Type B pancreatic cell (in vitro differentiated cells): ENCODE measurements around the gene C11orf98. TPM values are rescaled to one million over a fixed set of nuclear protein-coding genes. Genes with fewer than 3 reads are reported as not detected.

Source experiments
- DNase-seq: peaks from one replicate; pipeline ENCODE4 v3.0.0; 2021; ENCODE audit warnings: mixed read lengths; ENCODE audit not compliant: unreplicated experiment; ENCODE audit errors: extremely low spot score
- H3K27ac Mint-ChIP-seq: 2 replicates; pipeline ENCODE4 v1.8.0; 2021; ENCODE audit warnings: mild to moderate bottlenecking, mixed read lengths
- H3K27me3 Mint-ChIP-seq: 2 replicates; pipeline ENCODE4 v1.8.0; 2021; ENCODE audit warnings: mixed read lengths
- H3K36me3 Mint-ChIP-seq: 2 replicates; pipeline ENCODE4 v1.8.0; 2021; ENCODE audit warnings: mixed read lengths
- H3K4me1 Mint-ChIP-seq: one replicate; pipeline ENCODE4 v1.8.0; 2021; ENCODE audit warnings: mixed read lengths; ENCODE audit not compliant: unreplicated experiment
- H3K4me3 Mint-ChIP-seq: 2 replicates; pipeline ENCODE4 v1.8.0; 2021; ENCODE audit warnings: mild to moderate bottlenecking, mixed read lengths
- H3K9me3 Mint-ChIP-seq: 2 replicates; pipeline ENCODE4 v1.8.0; 2021; ENCODE audit warnings: mixed read lengths
- total RNA-seq: library from RNA; stranded (reverse); gene quantifications from 2 replicates; pipeline ENCODE4 v1.2.1, GENCODE V29; 2021; ENCODE audit warnings: low replicate concordance
- TF ChIP-seq, protein P1 (sequence below): fragments of 200-600 bp; sonication (generic); conservative IDR thresholded peaks from 2 replicates; pipeline ENCODE4 v1.5.0; 2021; ENCODE audit warnings: antibody characterized with exemption, mild to moderate bottlenecking

Gene C11orf98
- total RNA-seq, 1 donor from 2014 or later, result 69.2 TPM

- Mint-ChIP-seq H3K27me3 (no peaks in the 10 kb centered on the region), H3K36me3 (peaks cover 14% of the 10 kb centered on the region), H3K4me3 (peak overlapping the region; percentile 100), H3K27ac (peak overlapping the region; percentile 95), H3K4me1 (peaks cover 28% of the 10 kb centered on the region), H3K9me3 (no peaks in the 10 kb centered on the region)
- TF ChIP-seq, protein P1, sequence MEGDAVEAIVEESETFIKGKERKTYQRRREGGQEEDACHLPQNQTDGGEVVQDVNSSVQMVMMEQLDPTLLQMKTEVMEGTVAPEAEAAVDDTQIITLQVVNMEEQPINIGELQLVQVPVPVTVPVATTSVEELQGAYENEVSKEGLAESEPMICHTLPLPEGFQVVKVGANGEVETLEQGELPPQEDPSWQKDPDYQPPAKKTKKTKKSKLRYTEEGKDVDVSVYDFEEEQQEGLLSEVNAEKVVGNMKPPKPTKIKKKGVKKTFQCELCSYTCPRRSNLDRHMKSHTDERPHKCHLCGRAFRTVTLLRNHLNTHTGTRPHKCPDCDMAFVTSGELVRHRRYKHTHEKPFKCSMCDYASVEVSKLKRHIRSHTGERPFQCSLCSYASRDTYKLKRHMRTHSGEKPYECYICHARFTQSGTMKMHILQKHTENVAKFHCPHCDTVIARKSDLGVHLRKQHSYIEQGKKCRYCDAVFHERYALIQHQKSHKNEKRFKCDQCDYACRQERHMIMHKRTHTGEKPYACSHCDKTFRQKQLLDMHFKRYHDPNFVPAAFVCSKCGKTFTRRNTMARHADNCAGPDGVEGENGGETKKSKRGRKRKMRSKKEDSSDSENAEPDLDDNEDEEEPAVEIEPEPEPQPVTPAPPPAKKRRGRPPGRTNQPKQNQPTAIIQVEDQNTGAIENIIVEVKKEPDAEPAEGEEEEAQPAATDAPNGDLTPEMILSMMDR, result no peak
- no peak for DNase-seq
These were observed 8.2 kb upstream of the C11orf98 start for GRCh38 chr11:62673196-62673525.

DNA sequence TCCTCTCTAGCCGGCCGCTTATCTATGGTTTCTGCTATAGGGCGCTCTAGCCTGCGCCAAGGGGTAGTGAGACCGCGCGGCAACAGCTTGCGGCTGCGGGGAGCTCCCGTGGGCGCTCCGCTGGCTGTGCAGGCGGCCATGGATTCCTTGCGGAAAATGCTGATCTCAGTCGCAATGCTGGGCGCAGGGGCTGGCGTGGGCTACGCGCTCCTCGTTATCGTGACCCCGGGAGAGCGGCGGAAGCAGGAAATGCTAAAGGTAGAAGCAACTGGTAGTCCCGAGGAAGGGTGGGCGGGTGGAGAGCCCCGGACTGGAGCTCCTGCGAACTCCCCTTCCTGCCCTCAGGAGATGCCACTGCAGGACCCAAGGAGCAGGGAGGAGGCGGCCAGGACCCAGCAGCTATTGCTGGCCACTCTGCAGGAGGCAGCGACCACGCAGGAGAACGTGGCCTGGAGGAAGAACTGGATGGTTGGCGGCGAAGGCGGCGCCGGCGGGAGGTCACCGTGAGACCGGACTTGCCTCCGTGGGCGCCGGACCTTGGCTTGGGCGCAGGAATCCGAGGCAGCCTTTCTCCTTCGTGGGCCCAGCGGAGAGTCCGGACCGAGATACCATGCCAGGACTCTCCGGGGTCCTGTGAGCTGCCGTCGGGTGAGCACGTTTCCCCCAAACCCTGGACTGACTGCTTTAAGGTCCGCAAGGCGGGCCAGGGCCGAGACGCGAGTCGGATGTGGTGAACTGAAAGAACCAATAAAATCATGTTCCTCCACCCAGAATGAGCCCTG, 6.8 kb upstream of the C11orf98 start, which contains the start of the genes LBHD1 and UQCC3:
Gene LBHD1, minus strand, starts transcription at position 660 of the 782 bp plus-strand sequence. CDS start 2,236 bp downstream, outside the sequence.
Gene UQCC3, plus strand, starts transcription at position 66 of the 782 bp plus-strand sequence. Its CDS starts 73 bp downstream, at position 139.
- peaks cover 22% of the 10 kb centered on the region for H3K4me1 Mint-ChIP-seq
- TF ChIP-seq, protein P1, result no peak
- H3K36me3 Mint-ChIP-seq, result peaks cover 9% of the 10 kb centered on the region
- DNase-seq, result no peak
- peak within 1 kb of the TSS; percentile 95 for H3K27ac Mint-ChIP-seq
- H3K9me3 Mint-ChIP-seq, result no peaks in the 10 kb centered on the region
- H3K4me3 Mint-ChIP-seq, result peak within 1 kb of the TSS; percentile 100
- H3K27me3 Mint-ChIP-seq, result no peaks in the 10 kb centered on the region

DNA sequence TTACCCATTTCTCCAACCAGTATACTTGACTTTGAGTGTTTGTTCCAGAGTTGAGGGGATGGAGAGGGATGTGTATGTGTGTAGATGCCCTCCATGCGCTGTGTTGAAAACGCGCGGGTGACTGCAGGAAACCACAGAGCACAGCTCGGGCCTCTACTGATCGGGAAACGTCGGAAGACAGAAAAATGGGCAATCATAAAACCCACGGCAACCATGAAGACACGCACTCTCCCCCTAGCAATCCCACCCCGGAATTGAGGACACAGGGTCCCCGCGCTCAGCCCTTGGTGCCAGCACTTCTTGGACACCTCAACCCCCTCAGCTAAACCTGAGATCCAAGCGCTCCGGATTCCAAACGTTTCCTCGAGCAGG, 6.2 kb upstream of the C11orf98 start:
- TF ChIP-seq, protein P1, result no peak
- H3K36me3 Mint-ChIP-seq, result peaks cover 9% of the 10 kb centered on the region
- H3K4me3 Mint-ChIP-seq, result peak overlapping the region; percentile 100
- peaks cover 24% of the 10 kb centered on the region for H3K4me1 Mint-ChIP-seq
- DNase-seq, result no peak
- H3K9me3 Mint-ChIP-seq, result no peaks in the 10 kb centered on the region
- peak overlapping the region; percentile 95 for H3K27ac Mint-ChIP-seq
- H3K27me3 Mint-ChIP-seq, result no peaks in the 10 kb centered on the region

DNA sequence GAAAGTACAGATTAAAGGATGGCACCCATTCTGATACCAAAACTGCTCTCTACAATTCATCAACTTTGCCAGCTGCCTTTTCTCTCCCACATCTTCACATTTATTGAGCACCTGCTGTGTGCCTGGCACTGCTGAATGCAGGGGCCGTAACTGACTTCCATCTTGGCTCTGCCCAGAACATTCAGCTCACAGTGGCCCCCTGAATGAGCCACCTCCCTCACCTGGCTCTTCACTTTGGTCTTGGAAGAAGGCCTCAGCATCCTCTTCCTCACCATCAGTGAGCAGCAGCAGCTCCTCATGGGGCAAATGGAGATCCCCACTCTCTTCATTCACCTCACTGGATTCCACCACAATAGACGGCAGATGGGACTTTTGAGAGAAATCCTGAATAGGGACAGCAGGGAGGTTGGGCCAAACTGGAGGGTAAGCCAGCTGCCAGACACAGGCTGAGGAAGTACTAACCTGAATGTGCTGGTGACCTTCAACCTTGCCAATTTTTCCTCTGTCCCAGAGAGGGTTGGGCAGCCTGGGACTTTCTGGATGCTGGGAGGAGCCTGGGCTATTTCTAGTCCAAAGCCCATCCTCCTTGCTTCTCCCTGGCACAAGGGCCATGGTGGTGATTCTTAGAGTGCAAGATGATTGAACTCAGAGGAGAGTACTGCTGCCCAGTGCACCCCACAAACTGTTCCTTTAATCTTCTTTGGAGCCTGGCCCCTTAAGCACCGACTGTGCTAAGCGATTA, 4.6 kb upstream of the C11orf98 start:
- Mint-ChIP-seq H3K36me3 (peaks cover 7% of the 10 kb centered on the region), H3K9me3 (no peaks in the 10 kb centered on the region), H3K4me1 (peaks cover 24% of the 10 kb centered on the region), H3K4me3 (peak overlapping the region; percentile 100), H3K27me3 (no peaks in the 10 kb centered on the region), H3K27ac (peak overlapping the region; percentile 54)
- DNase-seq, result no peak
- TF ChIP-seq, protein P1, result no peak

- TF ChIP-seq, protein P1, result no peak
- Mint-ChIP-seq H3K9me3 (no peaks in the 10 kb centered on the region), H3K4me1 (peaks cover 24% of the 10 kb centered on the region), H3K27ac (peak overlapping the region; percentile 49), H3K27me3 (no peaks in the 10 kb centered on the region), H3K36me3 (peaks cover 9% of the 10 kb centered on the region), H3K4me3 (peak overlapping the region; percentile 98)
- no peak for DNase-seq
These were observed 2.5 kb upstream of the C11orf98 start for GRCh38 chr11:62667460-62667859.
